RWPE2 (cell line): Measurements from ENCODE around the gene TJP2.

ENCODE experiments used
- ATAC-seq: fragments of 200-7000 bp; cut with Tn5 transposase; 3 replicates; pipeline ENCODE4 v1.9.1; 2021; ENCODE audit warnings: low read depth
- DNase-seq: peaks from one replicate; pipeline ENCODE4 v3.0.0-alpha.2; 2020; ENCODE audit warnings: low spot score
- H3K27ac ChIP-seq: fragments of 450-650 bp; 2 replicates; pipeline ENCODE4 v1.5.1; 2017; ENCODE audit warnings: mild to moderate bottlenecking; ENCODE audit not compliant: poor library complexity, severe bottlenecking
- H3K27me3 ChIP-seq: fragments of 250-450 bp; sonication (Bioruptor Pico); 2 replicates; pipeline ENCODE4 v1.5.1; 2021; ENCODE audit warnings: mild to moderate bottlenecking, moderate library complexity; ENCODE audit not compliant: insufficient read depth, poor library complexity, severe bottlenecking
- H3K36me3 ChIP-seq: fragments of 250-450 bp; sonication (Bioruptor Pico); 2 replicates; pipeline ENCODE4 v1.5.1; 2020; ENCODE audit warnings: low read depth, mild to moderate bottlenecking, moderate library complexity
- H3K4me1 ChIP-seq: fragments of 250-450 bp; sonication (Bioruptor Pico); 2 replicates; pipeline ENCODE4 v1.5.1; 2021; ENCODE audit warnings: mild to moderate bottlenecking, moderate library complexity; ENCODE audit not compliant: insufficient read depth, poor library complexity, severe bottlenecking
- H3K4me3 ChIP-seq: fragments of 250-450 bp; sonication (Bioruptor Pico); 2 replicates; pipeline ENCODE4 v1.5.1; 2021; ENCODE audit warnings: mild to moderate bottlenecking, moderate library complexity; ENCODE audit not compliant: severe bottlenecking
- H3K9me3 ChIP-seq: fragments of 250-450 bp; sonication (Bioruptor Pico); 2 replicates; pipeline ENCODE4 v1.5.1; 2021; ENCODE audit warnings: mild to moderate bottlenecking, moderate library complexity; ENCODE audit not compliant: severe bottlenecking
- CTCF ChIP-seq: fragments of 450-650 bp; IDR thresholded peaks from one replicate; pipeline ENCODE4 v1.5.1; 2017; ENCODE audit warnings: mild to moderate bottlenecking, moderate library complexity; ENCODE audit not compliant: poor library complexity, severe bottlenecking

TJP2 gene

GRCh38 chr9:69173497-69173890 lies 583 bp upstream of the TJP2 start:
- Histone ChIP-seq H3K27me3 (no peaks in the 10 kb centered on the region), H3K4me3 (peak overlapping the region; percentile 63), H3K36me3 (no peaks in the 10 kb centered on the region), H3K27ac (peak overlapping the region; percentile 96), H3K4me1 (peaks cover 76% of the 10 kb centered on the region), H3K9me3 (no peaks in the 10 kb centered on the region)
- DNase-seq (no peak), ATAC-seq (no peak)
- no peak for TF ChIP-seq CTCF

DNA sequence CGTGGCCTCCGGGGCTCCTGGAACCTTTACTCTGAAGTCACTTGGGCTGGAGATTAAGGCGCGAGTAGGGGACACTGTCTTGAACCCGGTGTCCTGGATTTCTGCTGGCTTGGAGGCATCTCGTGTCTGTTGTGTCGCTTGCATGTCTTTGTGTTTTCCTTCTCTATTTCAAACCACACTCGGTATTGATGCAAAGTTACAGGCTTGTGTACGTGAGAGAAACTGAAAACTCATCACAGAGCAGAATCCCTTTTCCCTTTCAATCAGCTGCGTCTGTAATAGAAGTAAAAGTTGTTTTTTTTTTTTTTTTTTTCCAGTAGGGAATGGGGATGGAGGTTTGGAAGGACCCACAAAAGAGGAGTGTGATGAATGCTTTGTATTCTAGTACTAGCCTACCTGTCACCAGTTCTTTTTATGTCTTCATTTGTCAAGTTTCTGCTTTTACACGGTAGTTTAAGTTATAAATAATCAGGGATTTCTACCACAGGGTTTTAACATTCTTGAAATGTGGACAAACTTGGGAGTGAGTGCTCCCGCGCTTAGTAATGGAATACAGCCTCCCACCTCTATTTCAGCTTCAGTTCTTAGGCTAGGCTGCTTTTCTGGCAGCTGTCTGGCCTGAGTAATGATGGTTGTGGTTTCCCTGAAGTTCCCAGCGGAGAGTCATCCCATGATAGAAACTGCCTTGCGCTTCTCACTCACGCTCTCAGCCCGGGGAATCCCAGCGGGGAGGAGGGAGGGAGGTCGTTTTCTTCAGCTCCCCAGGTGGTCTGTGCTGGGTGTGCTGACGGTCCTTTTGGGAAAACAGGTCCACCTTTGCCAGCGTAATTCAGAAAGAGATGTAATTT lies 763 bp downstream of the TJP2 start:
- H3K4me3 ChIP-seq = peak overlapping the region; percentile 63
- peak overlapping the region; percentile 96 for H3K27ac ChIP-seq
- no peak for TF ChIP-seq CTCF
- ATAC-seq (peak; percentile 59), DNase-seq (peak; percentile 86)
- no peaks in the 10 kb centered on the region for H3K36me3 ChIP-seq
- no peaks in the 10 kb centered on the region for H3K27me3 ChIP-seq
- peaks cover 79% of the 10 kb centered on the region for H3K4me1 ChIP-seq
- H3K9me3 ChIP-seq = no peaks in the 10 kb centered on the region

DNA sequence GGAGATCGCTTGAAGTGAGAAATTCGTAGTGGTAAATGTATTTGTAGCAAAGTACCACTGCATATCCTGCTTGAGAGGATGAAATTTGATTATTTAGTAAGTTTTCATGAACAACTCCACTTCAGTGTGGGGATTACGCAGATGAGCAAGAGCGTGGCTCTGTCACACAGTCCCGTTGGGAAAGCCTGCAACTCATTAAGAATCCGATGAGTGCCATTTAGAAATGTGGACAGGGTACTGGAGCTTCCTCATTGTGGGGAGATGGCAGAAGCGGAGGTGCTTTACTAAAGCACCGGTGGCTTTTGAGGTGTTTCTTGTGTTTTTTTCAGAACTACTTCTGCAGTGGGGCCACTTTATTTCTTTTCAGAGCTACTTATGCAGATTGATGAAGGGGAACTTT lies 1.4 kb downstream of the TJP2 start:
- Histone ChIP-seq H3K27ac (peak overlapping the region; percentile 96), H3K4me1 (peaks cover 79% of the 10 kb centered on the region), H3K4me3 (peak overlapping the region; percentile 63), H3K36me3 (no peaks in the 10 kb centered on the region), H3K9me3 (no peaks in the 10 kb centered on the region), H3K27me3 (no peaks in the 10 kb centered on the region)
- no peak for TF ChIP-seq CTCF
- no peak for DNase-seq
- ATAC-seq = no peak

GRCh38 chr9:69176471-69177171 lies 2.5 kb downstream of the TJP2 start:
- Histone ChIP-seq H3K27ac (peak overlapping the region; percentile 96), H3K36me3 (no peaks in the 10 kb centered on the region; the same call in 1 of the 2 replicates), H3K4me3 (no peak overlapping the region), H3K4me1 (peaks cover 79% of the 10 kb centered on the region), H3K9me3 (no peaks in the 10 kb centered on the region), H3K27me3 (no peaks in the 10 kb centered on the region)
- DNase-seq (no peak), ATAC-seq (no peak)
- no peak for TF ChIP-seq CTCF
